Nucleus accumbens (tissue), 56 donors: ENCODE results near the gene ASB1.

Source experiments
- DNase-seq, 56 donors: peaks; one replicate each; lab custom pipeline; 2025; lab: John Stamatoyannopoulos, UW

ASB1 gene

GRCh38 chr2:238488347-238488826 lies 61.7 kb downstream of the ASB1 start:
- no peak for DNase-seq

GRCh38 chr2:238489431-238489830 lies 62.7 kb downstream of the ASB1 start:
- no peak for DNase-seq

GRCh38 chr2:238489896-238490295 lies 63.2 kb downstream of the ASB1 start:
- no peak for DNase-seq

GRCh38 chr2:238492840-238493239 lies 66.1 kb downstream of the ASB1 start:
- DNase-seq, result no peak

GRCh38 chr2:238493411-238493810 lies 66.7 kb downstream of the ASB1 start:
- DNase-seq, result no peak

- DNase-seq, result no peak
These were observed 67.3 kb downstream of the ASB1 start for GRCh38 chr2:238493880-238494572.

GRCh38 chr2:238494573-238494961 lies 67.8 kb downstream of the ASB1 start:
- no peak for DNase-seq

GRCh38 chr2:238495422-238495821 lies 68.7 kb downstream of the ASB1 start:
- no peak for DNase-seq

- DNase-seq, result no peak
These were observed 70.3 kb downstream of the ASB1 start for GRCh38 chr2:238496756-238497609.

- DNase-seq, result no peak
These were observed 70.9 kb downstream of the ASB1 start for GRCh38 chr2:238497610-238498005.

- no peak for DNase-seq
These were observed 71.5 kb downstream of the ASB1 start for GRCh38 chr2:238498188-238498587.

GRCh38 chr2:238498691-238499295 lies 72.1 kb downstream of the ASB1 start:
- no peak for DNase-seq

- DNase-seq, result no peak
These were observed 73.2 kb downstream of the ASB1 start for GRCh38 chr2:238499731-238500580.

- DNase-seq, result no peak
These were observed 74.6 kb downstream of the ASB1 start for GRCh38 chr2:238501311-238501710.
